H54 (cell line): ENCODE data around the gene UBE2E2.

Source experiments
- DNase-seq: peaks from one replicate; pipeline ENCODE4 v3.0.0; 2011; ENCODE audit warnings: low spot score, mixed read lengths; ENCODE audit not compliant: insufficient read length
- FAIRE-seq: peaks from 3 replicates; lab custom pipeline; 2011; peaks lifted over from hg19 to GRCh38; lab: Jason Lieb, UNC
- POLR2A ChIP-seq: IDR thresholded peaks from 2 replicates; pipeline ENCODE4 v1.6.1; 2011; ENCODE audit warnings: low read depth, mild to moderate bottlenecking, low read length

The UBE2E2 gene

DNA sequence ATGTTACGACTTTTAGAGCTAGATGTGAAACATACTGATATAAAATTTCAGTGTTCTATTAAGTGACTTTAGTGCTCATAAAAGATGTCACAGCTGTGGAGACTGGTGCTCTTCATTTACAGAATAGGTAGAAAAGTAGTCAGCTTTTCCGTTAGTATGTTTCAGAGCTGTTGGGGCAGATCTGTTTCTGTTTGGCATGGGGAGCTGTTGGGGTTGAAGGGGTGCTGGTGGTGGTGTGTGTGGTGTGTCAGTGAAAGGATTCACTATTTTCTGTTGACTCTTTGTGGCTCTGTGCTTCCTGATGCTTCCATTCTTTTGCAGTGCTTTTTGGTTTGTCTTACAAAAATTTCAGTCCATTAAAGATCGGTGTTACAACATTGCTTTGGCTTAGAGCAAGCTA lies 3.2 kb downstream of the UBE2E2 start:
- FAIRE-seq (no peak), DNase-seq (no peak)
- no peak for TF ChIP-seq POLR2A

DNA sequence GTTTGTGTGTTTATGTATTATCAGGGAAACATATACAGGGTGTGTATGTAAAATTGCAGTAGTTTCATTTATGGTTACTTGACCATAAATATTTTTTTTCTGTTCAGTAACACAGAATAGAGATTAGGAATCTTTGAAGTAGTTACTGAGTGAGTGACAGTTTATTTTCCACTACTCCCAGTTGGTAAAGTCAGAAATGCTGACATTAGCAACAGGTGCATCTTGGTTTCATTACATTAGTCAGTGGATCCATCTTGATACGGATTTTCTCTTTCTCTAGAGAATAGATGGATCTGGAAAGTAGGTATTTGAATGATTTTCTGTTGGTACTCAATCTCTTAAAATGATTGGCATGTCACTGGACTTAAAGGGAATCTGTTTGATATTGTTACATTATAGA lies 6.0 kb downstream of the UBE2E2 start:
- DNase-seq: no peak
- no peak for TF ChIP-seq POLR2A

GRCh38 chr3:23209747-23210487 lies 6.8 kb downstream of the UBE2E2 start:
- no peak for FAIRE-seq
- no peak for TF ChIP-seq POLR2A
- no peak for DNase-seq

More for the DNA sequence above, 6.0 kb downstream of the UBE2E2 start:
- no peak for FAIRE-seq

DNA sequence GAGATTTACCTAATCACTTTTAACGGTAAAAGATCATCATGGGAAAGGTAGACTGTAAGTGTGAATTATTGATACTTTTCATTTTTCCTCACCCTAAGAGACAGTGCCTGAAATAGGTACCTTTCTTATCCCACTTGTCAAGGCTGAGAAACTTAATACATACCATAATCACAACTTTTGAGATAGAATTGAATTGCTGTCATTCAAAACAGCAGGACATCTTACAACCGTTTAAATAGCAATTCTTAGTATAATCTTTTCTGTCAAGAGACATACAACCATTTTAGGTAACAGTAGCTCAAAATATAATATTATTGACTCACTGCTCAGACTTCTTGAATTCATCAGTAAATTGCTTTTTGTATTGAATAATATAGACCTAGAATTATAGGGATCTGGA lies 10.7 kb downstream of the UBE2E2 start:
- no peak for TF ChIP-seq POLR2A
- no peak for FAIRE-seq
- no peak for DNase-seq

- no peak for FAIRE-seq
- TF ChIP-seq POLR2A: no peak
- DNase-seq: no peak
Observed at GRCh38 chr3:23217872-23218554, 14.9 kb downstream of the UBE2E2 start.

DNA sequence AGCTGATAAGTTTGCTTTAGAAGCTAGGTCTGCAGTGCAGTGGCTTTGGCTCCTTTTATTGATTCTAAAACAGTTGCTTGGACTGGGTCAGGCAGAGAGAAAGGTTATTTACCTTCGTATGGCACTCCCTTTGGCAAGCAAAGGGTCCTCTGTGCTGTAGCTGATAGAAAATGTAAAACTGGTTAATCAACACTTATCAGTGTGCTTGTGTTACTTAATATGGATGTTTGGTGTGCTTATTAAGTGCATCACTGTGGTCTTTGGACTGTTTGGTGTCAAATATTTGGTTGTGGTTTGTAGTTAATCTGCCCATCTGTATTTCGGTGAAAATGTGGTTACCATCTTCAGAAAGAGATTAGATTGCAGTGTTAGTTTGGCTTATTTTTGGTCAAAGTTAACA lies 16.0 kb downstream of the UBE2E2 start:
- FAIRE-seq (peak; percentile 27), DNase-seq (no peak)
- TF ChIP-seq POLR2A: no peak

DNA sequence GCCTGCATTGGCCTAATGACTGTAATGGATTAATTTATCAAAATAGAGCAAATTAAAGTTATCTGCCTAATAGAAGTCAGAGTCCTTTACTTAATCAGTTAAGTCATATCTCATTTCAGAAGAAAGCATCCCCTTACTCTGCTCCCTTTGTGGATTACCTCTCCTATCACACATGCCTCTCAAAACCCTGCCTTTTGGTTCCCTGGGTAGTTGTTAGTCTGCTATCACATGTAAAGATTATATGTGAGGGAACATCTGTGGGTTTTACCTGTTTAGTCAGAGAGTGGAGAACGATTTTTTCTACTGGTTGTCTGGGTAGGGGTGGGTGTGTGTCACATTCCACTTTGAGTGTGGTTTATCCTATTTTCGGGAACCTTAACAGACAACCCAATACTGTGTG lies 16.4 kb downstream of the UBE2E2 start:
- FAIRE-seq: no peak
- no peak for DNase-seq
- TF ChIP-seq POLR2A: no peak

DNA sequence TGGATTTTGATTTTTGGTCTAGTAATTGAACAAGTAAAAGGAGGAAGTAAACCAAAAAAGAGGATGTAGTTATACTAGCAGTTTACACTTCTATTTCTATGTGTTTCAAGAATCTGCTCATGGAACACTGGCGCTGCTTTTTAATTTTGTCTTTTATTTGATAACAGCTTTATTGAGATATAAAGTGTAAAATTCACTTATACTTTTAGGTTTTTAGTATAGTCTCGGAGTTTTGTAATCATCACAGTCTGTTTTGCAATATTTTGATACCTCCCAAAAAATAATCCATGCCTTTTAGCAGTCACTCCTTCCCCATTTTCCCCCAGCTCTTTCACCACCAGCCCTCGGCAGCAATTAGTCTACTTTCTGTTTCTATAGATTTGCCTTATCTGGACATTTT lies 18.0 kb downstream of the UBE2E2 start:
- TF ChIP-seq POLR2A: no peak
- DNase-seq (no peak), FAIRE-seq (no peak)

GRCh38 chr3:23232016-23232415 lies 28.9 kb downstream of the UBE2E2 start:
- FAIRE-seq (no peak), DNase-seq (no peak)
- no peak for TF ChIP-seq POLR2A

GRCh38 chr3:23232854-23233253 lies 29.7 kb downstream of the UBE2E2 start:
- no peak for TF ChIP-seq POLR2A
- FAIRE-seq: no peak
- DNase-seq: no peak

- TF ChIP-seq POLR2A: no peak
- FAIRE-seq (no peak), DNase-seq (no peak)
Observed at GRCh38 chr3:23235264-23235663, 32.1 kb downstream of the UBE2E2 start.

GRCh38 chr3:23236890-23237289 lies 33.8 kb downstream of the UBE2E2 start:
- DNase-seq (no peak), FAIRE-seq (no peak)
- TF ChIP-seq POLR2A: no peak

DNA sequence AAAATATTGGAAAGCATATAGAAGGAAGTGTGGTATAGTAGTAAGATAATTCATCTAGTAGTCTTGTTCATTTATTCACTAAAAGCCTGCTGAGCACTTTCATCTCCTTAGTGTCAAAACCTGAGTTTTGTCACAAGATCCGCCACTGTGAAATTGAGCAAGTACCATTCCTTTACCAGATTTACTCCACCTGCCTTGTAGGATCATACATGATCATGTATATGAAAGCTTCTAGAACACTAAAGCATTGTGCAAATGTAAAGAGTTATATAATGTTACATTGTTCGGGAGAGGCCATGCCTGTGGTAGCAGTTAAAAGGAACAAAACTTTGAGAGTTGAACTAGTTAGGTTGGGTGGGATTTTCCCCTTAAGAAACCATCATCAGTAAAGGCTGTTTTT lies 35.0 kb downstream of the UBE2E2 start:
- FAIRE-seq (no peak), DNase-seq (no peak)
- no peak for TF ChIP-seq POLR2A

DNA sequence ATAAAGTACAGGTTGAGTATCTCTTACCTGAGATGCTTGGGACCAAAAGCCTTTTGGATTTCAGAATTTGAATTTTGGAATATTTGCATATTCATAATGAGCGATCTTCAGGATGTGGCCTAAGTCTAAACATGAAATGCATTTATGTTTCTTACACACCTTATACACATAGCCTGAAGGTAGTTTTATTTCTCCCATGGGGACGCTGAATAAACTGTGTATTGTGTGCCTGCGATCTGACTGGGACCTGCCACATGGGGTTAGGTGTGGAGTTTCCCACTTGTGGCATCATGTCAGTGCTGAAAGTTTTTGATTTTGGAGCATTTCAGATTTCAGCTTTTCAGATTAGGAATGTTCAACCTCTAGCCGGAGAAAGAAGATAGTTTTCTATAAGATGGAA lies 35.5 kb downstream of the UBE2E2 start:
- TF ChIP-seq POLR2A: no peak
- DNase-seq (no peak), FAIRE-seq (no peak)
